BE2C (cell line): ENCODE measurements around the gene NSDHL.
"Not testable (repeated sequence)": the region's sequence is repeated elsewhere in the genome, so short reads cannot be mapped to it uniquely, and the experiment has no call there.

Experiments
- DNase-seq: peaks from one replicate; pipeline ENCODE4 v3.0.0-alpha.2; 2020
- H3K27me3 ChIP-seq: fragments of 250-450 bp; sonication (Bioruptor Pico); 2 replicates; pipeline ENCODE4 v1.5.1; 2020; ENCODE audit warnings: mild to moderate bottlenecking
- H3K36me3 ChIP-seq: fragments of 250-450 bp; sonication (Bioruptor Pico); 2 replicates; pipeline ENCODE4 v1.5.1; 2020; ENCODE audit warnings: mild to moderate bottlenecking
- H3K4me1 ChIP-seq: fragments of 250-450 bp; sonication (Bioruptor Pico); 2 replicates; pipeline ENCODE4 v1.5.1; 2020
- H3K4me3 ChIP-seq: 2 replicates; pipeline ENCODE4 v1.5.1; 2011; ENCODE audit warnings: low read depth, low read length
- H3K9me3 ChIP-seq: fragments of 250-450 bp; sonication (Bioruptor Pico); 2 replicates; pipeline ENCODE4 v1.5.1; 2020
- TF ChIP-seq, protein P1 (sequence below): IDR thresholded peaks from 2 replicates; pipeline ENCODE4 v1.5.1; 2012; ENCODE audit warnings: mild to moderate bottlenecking, low read depth, low read length

The NSDHL gene

DNA sequence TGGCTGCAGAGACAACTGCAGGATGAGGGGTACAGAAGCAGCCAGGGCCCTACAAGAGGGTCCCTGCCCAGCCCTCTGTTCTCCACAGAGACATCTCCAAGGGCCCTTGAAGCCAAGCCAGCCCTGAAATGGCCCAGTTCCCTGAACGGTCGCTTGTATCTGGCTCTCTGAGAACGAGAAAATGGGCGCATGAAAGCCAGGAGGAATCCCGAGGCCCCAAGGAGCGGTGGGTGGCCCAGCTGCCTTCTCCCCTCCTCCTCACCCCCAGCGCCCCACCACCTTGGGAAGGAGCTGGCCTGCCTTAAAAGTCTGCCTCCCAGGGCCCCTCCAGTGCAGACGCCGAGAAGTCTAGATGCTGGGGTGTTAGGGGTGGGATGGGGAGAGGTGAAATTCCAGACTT is 72.7 kb downstream of the NSDHL start:
- Histone ChIP-seq H3K36me3 (no peaks in the 10 kb centered on the region), H3K27me3 (no peaks in the 10 kb centered on the region), H3K4me1 (peaks cover 22% of the 10 kb centered on the region), H3K4me3 (no peak overlapping the region), H3K9me3 (no peaks in the 10 kb centered on the region)
- TF ChIP-seq, protein P1, sequence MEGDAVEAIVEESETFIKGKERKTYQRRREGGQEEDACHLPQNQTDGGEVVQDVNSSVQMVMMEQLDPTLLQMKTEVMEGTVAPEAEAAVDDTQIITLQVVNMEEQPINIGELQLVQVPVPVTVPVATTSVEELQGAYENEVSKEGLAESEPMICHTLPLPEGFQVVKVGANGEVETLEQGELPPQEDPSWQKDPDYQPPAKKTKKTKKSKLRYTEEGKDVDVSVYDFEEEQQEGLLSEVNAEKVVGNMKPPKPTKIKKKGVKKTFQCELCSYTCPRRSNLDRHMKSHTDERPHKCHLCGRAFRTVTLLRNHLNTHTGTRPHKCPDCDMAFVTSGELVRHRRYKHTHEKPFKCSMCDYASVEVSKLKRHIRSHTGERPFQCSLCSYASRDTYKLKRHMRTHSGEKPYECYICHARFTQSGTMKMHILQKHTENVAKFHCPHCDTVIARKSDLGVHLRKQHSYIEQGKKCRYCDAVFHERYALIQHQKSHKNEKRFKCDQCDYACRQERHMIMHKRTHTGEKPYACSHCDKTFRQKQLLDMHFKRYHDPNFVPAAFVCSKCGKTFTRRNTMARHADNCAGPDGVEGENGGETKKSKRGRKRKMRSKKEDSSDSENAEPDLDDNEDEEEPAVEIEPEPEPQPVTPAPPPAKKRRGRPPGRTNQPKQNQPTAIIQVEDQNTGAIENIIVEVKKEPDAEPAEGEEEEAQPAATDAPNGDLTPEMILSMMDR: no peak
- DNase-seq: no peak

DNA sequence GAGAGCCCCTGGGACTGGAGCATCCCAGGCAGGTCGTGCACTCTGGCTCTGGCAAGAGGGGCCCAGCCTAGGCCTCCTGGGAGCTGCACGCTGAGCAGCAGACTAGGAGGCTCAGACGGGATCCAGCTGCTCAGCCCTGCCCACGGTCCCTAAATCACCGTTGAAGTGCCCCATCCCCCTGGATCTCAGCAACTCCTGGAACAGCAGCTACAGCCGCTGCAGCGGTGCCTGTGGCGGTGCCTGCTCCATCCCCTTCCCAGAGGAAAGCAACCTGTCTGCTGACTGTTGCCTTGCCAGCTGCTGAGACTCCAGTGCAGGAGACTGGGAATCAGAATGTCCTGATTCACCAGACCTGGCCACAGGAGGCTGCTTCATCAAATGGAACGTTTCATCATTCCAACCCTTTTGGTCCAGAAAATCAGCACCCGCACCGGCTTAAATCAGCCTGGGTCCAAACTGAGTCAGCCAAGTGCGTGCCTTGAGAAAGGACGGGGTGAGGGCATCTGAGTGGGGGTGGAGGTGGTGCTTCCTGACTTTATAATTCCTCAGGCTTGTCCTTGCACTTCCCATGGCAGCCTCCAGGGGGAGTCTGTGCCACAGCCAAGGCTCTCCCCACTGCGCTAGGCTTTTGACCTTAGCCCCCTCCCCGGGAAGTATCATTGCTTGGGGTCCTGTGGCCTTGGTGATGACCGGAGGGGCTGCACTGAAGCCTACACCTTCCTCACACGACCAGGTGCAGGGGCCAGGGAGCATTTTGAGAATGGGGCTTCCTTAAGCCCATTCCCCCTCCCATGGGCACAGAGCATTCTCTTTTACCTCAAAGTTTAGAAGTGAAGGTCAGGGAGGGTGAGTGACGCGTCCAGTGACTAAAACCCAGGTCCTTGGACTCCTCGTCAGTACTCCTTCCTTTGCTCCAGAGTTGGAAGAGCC is 73.6 kb downstream of the NSDHL start:
- Histone ChIP-seq H3K4me3 (peak overlapping the region; percentile 27; the same call in 1 of the 2 replicates), H3K27me3 (no peaks in the 10 kb centered on the region), H3K36me3 (no peaks in the 10 kb centered on the region), H3K4me1 (peaks cover 22% of the 10 kb centered on the region), H3K9me3 (no peaks in the 10 kb centered on the region)
- TF ChIP-seq, protein P1: peak; percentile 80
- peak; percentile 63 for DNase-seq

DNA sequence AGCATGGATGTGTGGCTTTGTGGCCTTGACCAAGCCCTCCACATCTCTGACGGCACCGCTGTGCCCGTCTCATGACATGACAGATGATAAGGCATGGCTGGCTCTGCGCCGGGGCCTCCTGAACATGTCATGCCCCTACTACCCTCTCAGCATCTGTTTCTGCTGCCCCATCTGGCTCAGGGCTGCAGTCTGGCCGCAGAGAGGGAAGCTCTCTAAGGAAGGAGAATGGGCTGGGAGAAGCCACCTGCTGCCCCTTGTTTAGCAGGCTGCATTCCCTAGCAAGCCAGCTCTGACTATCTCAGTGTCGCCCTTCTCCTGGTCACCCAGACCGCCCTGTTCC is 74.2 kb downstream of the NSDHL start:
- Histone ChIP-seq H3K4me1 (peaks cover 22% of the 10 kb centered on the region), H3K27me3 (no peaks in the 10 kb centered on the region), H3K9me3 (no peaks in the 10 kb centered on the region), H3K36me3 (no peaks in the 10 kb centered on the region), H3K4me3 (0 out of 2 replicates have a peak overlapping the region, but pooled peaks have one; percentile 10)
- peak; percentile 61 for DNase-seq
- TF ChIP-seq, protein P1: no peak

DNA sequence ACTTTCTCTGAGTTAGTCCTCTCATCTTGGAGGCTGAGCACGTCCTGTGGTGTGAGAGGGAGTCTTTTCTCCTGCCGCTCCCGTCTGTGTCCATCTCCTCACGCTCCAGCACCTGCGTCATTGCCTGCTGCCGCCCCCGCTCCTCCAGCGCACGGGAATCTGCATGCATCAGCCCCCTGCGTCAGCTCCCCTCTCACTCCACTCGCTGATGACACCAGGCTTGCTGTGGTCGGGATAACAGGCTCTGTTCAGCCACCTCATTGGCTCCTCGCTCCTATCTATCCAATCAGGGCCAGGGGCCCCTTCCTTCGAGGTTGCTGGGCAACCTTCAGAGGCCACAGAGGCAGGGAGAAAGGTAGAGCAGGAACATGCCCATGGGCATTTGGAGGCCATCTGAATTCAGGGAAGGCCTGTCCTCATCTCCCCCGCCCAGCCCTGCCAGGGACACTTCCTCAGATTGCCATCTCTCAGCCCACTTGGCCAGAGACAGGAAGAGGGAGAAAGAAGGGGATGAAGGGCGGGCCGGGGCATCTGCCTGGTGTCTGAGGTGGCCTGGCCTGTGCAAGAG is 76.3 kb downstream of the NSDHL start:
- Histone ChIP-seq H3K4me3 (peak overlapping the region; percentile 43), H3K4me1 (peaks cover 22% of the 10 kb centered on the region), H3K36me3 (no peaks in the 10 kb centered on the region), H3K9me3 (no peaks in the 10 kb centered on the region), H3K27me3 (no peaks in the 10 kb centered on the region)
- DNase-seq: peak; percentile 78
- TF ChIP-seq, protein P1: no peak

DNA sequence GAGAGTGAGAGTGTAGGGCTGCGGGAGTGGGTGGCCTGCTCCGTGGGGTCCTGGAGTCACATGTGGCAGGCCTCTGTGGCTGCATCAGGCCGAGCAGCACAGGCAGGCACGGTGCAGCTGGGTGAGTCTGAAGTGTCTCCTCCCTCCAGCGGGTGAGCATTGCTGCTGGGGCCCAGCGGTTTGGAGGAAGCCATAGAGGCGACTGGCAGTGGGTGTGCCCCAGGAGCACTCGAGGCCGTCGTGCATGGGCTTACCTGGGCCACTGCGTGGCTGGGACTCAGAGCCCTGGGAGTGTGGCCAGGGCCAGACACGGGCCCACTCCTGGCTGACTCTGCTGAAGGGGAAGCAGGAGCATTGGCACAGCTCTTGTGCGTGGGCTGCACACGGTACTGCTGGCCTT is 77.6 kb downstream of the NSDHL start:
- no peak for DNase-seq
- TF ChIP-seq, protein P1: no peak
- no peaks in the 10 kb centered on the region for H3K27me3 ChIP-seq
- H3K36me3 ChIP-seq: no peaks in the 10 kb centered on the region
- H3K4me3 ChIP-seq: no peak overlapping the region
- peaks cover 22% of the 10 kb centered on the region for H3K4me1 ChIP-seq
- H3K9me3 ChIP-seq: no peaks in the 10 kb centered on the region

DNA sequence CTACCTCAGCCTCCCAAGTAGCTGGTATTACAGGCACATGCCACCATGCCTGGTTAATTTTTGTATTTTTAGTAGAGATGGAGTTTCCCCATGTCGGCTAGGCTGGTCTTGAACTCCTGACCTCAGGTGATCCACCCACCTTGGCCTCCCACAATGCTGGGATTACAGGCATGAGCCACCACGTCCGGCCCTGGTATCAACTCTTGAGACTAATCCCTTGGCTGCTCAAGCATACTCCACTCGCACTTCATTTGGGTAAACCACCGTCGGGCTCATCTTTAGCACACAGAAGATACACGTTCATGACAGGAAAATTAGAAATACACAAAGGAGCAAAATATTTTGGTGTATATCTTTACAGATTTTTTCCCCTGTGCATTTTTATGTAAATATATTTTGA is 79.2 kb downstream of the NSDHL start:
- H3K36me3 ChIP-seq, H3K4me3 ChIP-seq, H3K27me3 ChIP-seq, H3K9me3 ChIP-seq, DNase-seq: not testable (repeated sequence)
- peaks cover 13% of the 10 kb centered on the region for H3K4me1 ChIP-seq
